ENCODE measurements around the gene SGMS1. TPM values are rescaled to one million over a fixed set of nuclear protein-coding genes. Genes with fewer than 3 reads are reported as not detected.

SGMS1 gene
- total RNA-seq, 1 donor from 2014 or later: 25.0 TPM

DNA sequence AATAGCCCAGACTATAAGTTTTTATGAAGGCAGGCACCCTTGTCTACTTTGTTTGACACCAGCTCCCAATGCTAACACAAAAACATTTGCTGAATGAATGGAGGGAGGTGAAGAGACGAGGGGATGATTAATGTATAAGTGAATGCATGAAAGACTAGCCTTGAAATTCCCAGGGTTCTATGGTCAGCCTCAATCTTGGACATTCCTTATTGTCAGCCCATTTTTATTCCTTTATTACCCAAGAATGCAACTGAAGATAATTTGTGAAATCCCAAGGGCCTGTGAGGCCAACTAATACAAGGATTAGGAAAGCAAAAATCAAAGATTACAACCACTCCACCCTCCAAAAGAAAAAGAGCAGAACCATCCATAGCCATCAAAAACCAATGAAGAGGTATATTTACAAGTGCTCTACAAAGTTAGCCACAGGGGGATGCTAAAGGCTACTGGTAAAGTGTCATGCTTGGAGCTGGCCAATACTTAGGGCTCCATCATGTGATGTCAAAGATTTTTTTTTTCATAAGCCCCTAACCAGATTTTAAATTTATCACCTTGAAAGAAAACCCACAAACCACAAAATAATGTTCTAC lies 332.4 kb downstream of the SGMS1 start:
- no peak overlapping the region for H3K4me3 Mint-ChIP-seq (ENCODE audit: low read depth)
- DNase-seq (ENCODE audit: low spot score, unreplicated experiment): no peak
- H3K36me3 Mint-ChIP-seq (ENCODE audit: insufficient read depth): no peaks in the 10 kb centered on the region
- no peaks in the 10 kb centered on the region for H3K27me3 Mint-ChIP-seq
- H3K9me3 Mint-ChIP-seq (ENCODE audit: low read depth): no peaks in the 10 kb centered on the region
- no peaks in the 10 kb centered on the region for H3K4me1 Mint-ChIP-seq (ENCODE audit: low read depth)
- no peak overlapping the region for H3K27ac Mint-ChIP-seq
- TF ChIP-seq, protein P1, sequence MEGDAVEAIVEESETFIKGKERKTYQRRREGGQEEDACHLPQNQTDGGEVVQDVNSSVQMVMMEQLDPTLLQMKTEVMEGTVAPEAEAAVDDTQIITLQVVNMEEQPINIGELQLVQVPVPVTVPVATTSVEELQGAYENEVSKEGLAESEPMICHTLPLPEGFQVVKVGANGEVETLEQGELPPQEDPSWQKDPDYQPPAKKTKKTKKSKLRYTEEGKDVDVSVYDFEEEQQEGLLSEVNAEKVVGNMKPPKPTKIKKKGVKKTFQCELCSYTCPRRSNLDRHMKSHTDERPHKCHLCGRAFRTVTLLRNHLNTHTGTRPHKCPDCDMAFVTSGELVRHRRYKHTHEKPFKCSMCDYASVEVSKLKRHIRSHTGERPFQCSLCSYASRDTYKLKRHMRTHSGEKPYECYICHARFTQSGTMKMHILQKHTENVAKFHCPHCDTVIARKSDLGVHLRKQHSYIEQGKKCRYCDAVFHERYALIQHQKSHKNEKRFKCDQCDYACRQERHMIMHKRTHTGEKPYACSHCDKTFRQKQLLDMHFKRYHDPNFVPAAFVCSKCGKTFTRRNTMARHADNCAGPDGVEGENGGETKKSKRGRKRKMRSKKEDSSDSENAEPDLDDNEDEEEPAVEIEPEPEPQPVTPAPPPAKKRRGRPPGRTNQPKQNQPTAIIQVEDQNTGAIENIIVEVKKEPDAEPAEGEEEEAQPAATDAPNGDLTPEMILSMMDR (IDR thresholded peaks at IDR 0.05; ENCODE audit: unreplicated experiment): no peak

DNA sequence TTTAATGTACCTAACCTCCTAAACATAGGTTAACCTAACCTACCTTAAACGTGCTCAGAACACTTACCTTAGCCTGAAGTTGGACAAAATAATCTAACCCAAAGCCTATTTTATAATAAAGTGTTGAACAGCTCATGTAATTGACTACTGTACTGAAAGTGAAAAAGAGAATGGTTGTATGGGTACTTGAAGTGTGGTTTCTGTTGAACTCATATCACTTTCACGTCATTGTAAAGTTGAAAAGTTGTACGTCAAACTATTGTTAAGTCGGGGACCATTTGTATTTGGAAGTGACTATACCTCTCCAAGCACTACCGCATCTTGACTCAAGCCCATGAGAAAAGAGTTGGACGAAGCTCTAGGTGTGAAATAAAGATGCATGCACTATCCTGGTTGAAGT lies 334.6 kb downstream of the SGMS1 start:
- TF ChIP-seq, protein P1 (IDR thresholded peaks at IDR 0.05; ENCODE audit: unreplicated experiment): no peak
- no peak overlapping the region for H3K4me3 Mint-ChIP-seq (ENCODE audit: low read depth)
- no peaks in the 10 kb centered on the region for H3K27me3 Mint-ChIP-seq
- H3K4me1 Mint-ChIP-seq (ENCODE audit: low read depth): no peaks in the 10 kb centered on the region
- no peak for DNase-seq (ENCODE audit: low spot score, unreplicated experiment)
- no peak overlapping the region for H3K27ac Mint-ChIP-seq
- no peaks in the 10 kb centered on the region for H3K9me3 Mint-ChIP-seq (ENCODE audit: low read depth)
- H3K36me3 Mint-ChIP-seq (ENCODE audit: insufficient read depth): no peaks in the 10 kb centered on the region

DNA sequence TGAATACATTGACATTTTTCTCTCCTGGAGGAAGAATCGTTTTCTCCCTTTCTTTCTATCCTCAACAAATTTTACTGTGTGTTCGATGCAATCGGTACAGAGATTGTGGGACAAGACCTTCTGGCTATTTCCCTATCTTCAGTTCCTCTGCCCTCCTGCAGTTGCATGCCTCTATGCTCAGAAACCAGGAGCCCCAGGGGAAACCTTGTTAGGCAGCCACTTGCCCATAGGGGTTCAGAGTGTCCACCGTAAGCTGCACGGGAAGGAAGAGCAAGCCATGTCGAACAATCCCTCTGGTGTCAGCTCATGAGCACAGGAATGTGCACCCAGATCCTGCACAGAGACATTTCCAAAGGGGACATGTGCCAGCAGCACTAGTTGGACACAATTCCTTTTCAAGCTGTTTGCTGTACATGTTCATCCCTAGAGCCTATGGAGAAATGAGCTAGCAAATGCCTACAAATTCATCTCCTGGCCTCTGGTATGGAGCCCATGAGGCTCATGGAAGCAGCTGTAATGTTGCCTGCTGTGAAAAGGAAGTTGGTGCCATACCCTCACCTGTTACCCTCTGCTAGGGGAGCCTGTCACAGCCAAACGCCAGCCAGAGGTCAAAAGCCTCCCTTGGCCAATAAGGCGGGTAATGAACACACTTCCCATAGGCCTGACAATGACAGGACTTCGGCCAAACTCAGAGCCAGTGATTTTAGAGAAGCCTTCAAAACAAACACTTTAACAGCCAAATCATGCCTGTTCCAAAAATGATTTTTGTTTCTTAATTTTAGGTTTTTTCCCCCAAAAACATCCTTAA lies 336.6 kb downstream of the SGMS1 start:
- TF ChIP-seq, protein P1 (IDR thresholded peaks at IDR 0.05; ENCODE audit: unreplicated experiment): no peak
- DNase-seq (ENCODE audit: low spot score, unreplicated experiment): no peak
- no peaks in the 10 kb centered on the region for H3K27me3 Mint-ChIP-seq
- H3K4me1 Mint-ChIP-seq (ENCODE audit: low read depth): peaks cover 1% of the 10 kb centered on the region
- no peak overlapping the region for H3K27ac Mint-ChIP-seq
- H3K36me3 Mint-ChIP-seq (ENCODE audit: insufficient read depth): no peaks in the 10 kb centered on the region
- no peak overlapping the region for H3K4me3 Mint-ChIP-seq (ENCODE audit: low read depth)
- no peaks in the 10 kb centered on the region for H3K9me3 Mint-ChIP-seq (ENCODE audit: low read depth)

DNA sequence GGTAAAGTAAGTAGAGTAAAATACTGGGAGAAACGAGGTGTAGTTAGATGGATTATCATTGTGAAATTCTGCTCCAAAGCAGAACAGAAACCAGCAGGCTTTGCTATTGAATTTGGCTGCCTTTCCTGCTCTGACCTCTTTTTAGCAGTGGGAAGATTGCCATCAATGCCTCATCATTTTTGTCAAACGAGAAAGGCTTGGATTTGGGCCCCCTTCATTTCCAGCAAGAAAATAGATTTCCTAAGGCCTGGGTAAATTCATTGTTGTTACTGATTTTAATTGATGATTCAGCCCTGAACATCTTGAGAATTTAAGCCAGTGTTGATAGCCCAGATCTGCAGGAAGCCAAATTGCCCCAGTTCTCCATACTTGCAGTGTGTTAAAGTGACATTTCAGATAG lies 337.2 kb downstream of the SGMS1 start:
- TF ChIP-seq, protein P1 (IDR thresholded peaks at IDR 0.05; ENCODE audit: unreplicated experiment): no peak
- Mint-ChIP-seq H3K4me1 (ENCODE audit: low read depth) (peaks cover 7% of the 10 kb centered on the region), H3K27ac (no peak overlapping the region), H3K36me3 (ENCODE audit: insufficient read depth) (no peaks in the 10 kb centered on the region), H3K27me3 (no peaks in the 10 kb centered on the region), H3K9me3 (ENCODE audit: low read depth) (peaks cover 5% of the 10 kb centered on the region), H3K4me3 (ENCODE audit: low read depth) (no peak overlapping the region)
- DNase-seq (ENCODE audit: low spot score, unreplicated experiment): no peak

DNA sequence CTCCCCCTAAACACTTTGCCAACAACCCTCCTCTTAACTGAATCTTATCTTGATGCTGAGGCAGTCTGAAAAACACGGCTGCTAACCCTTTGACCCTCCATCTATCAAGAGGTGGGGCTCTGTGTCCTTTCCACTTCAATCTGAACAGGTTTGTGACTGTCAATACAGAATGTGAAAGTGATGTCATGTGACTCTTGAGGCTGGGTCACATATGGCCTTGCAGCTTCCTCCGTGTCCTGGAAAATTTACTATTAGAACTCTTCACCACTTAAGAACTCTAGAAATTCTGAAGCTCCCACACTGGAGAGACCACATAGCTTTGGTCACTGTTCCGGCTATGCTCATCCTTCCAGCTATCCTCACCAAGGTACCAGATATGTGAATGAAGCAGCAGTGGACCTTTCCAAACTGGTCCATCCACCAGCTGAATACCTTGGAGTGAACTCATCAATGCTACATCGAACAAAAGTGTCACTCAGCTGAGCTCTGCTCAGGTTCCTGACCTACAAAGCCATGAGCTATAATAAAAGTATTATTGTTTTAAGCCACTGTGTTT lies 341.7 kb downstream of the SGMS1 start:
- H3K4me3 Mint-ChIP-seq (ENCODE audit: low read depth): no peak overlapping the region
- H3K27ac Mint-ChIP-seq: no peak overlapping the region
- no peak for DNase-seq (ENCODE audit: low spot score, unreplicated experiment)
- TF ChIP-seq, protein P1 (IDR thresholded peaks at IDR 0.05; ENCODE audit: unreplicated experiment): no peak
- H3K9me3 Mint-ChIP-seq (ENCODE audit: low read depth): peaks cover 5% of the 10 kb centered on the region
- no peaks in the 10 kb centered on the region for H3K36me3 Mint-ChIP-seq (ENCODE audit: insufficient read depth)
- H3K4me1 Mint-ChIP-seq (ENCODE audit: low read depth): peaks cover 21% of the 10 kb centered on the region
- peaks cover 3% of the 10 kb centered on the region for H3K27me3 Mint-ChIP-seq

All from progenitor cell of endocrine pancreas (in vitro differentiated cells).